ENCODE measurements around the gene FHOD1.

Gene FHOD1

GRCh38 chr16:67236563-67237395 is 10.5 kb downstream of the FHOD1 start:
- peak in 1 of 2 donors; percentile 27 for DNase-seq (ENCODE audit: low read depth in 2 of 2, low spot score in 1 of 2)

- DNase-seq (ENCODE audit: low read depth in 2 of 2, low spot score in 1 of 2), result no peak
Observed at GRCh38 chr16:67235816-67236562, 11.3 kb downstream of the FHOD1 start.

GRCh38 chr16:67234180-67234597 is 13.1 kb downstream of the FHOD1 start:
- no peak for DNase-seq (ENCODE audit: low read depth in 2 of 2, low spot score in 1 of 2)

- no peak for DNase-seq (ENCODE audit: low read depth in 2 of 2, low spot score in 1 of 2)
Observed at GRCh38 chr16:67233596-67233995, 13.7 kb downstream of the FHOD1 start.

GRCh38 chr16:67230809-67231660 is 16.2 kb downstream of the FHOD1 start:
- DNase-seq (ENCODE audit: low read depth in 2 of 2, low spot score in 1 of 2), result no peak

- no peak for DNase-seq (ENCODE audit: low read depth in 2 of 2, low spot score in 1 of 2)
Observed at GRCh38 chr16:67229906-67230808, 17.1 kb downstream of the FHOD1 start.

GRCh38 chr16:67228905-67229304 is 18.4 kb downstream of the FHOD1 start:
- DNase-seq (ENCODE audit: low read depth in 2 of 2, low spot score in 1 of 2), result no peak

GRCh38 chr16:67228034-67228785 is 19.1 kb downstream of the FHOD1 start:
- no peak for DNase-seq (ENCODE audit: low read depth in 2 of 2, low spot score in 1 of 2)

- no peak for DNase-seq (ENCODE audit: low read depth in 2 of 2, low spot score in 1 of 2)
Observed at GRCh38 chr16:67227567-67227921, 19.7 kb downstream of the FHOD1 start.

- DNase-seq (ENCODE audit: low read depth in 2 of 2, low spot score in 1 of 2), result peak; percentile 95 to 98
Observed at GRCh38 chr16:67226804-67227566, 20.3 kb downstream of the FHOD1 start, which contains the start of gene TMEM208. Gene TMEM208, plus strand, starts transcription at chr16:67227130. Its CDS starts 89 bp downstream, at chr16:67227219.

- no peak for DNase-seq (ENCODE audit: low read depth in 2 of 2, low spot score in 1 of 2)
Observed at GRCh38 chr16:67226295-67226803, 20.9 kb downstream of the FHOD1 start.

- DNase-seq (ENCODE audit: low read depth in 2 of 2, low spot score in 1 of 2), result no peak
Observed at GRCh38 chr16:67223992-67224391, 23.3 kb downstream of the FHOD1 start.

- no peak for DNase-seq (ENCODE audit: low read depth in 2 of 2, low spot score in 1 of 2)
Observed at GRCh38 chr16:67216612-67217490, 30.4 kb downstream of the FHOD1 start.

- no peak for DNase-seq (ENCODE audit: low read depth in 2 of 2, low spot score in 1 of 2)
Observed at GRCh38 chr16:67215706-67216105, 31.6 kb downstream of the FHOD1 start.

- DNase-seq (ENCODE audit: low read depth in 2 of 2, low spot score in 1 of 2), result no peak
Observed at GRCh38 chr16:67213197-67214019, 33.9 kb downstream of the FHOD1 start.

GRCh38 chr16:67212766-67213165 is 34.5 kb downstream of the FHOD1 start:
- DNase-seq (ENCODE audit: low read depth in 2 of 2, low spot score in 1 of 2), result no peak

- DNase-seq (ENCODE audit: low read depth in 2 of 2, low spot score in 1 of 2), result no peak
Observed at GRCh38 chr16:67211674-67212073, 35.6 kb downstream of the FHOD1 start.

Data from stimulated activated CD8-positive, alpha-beta memory T cell treated with anti-CD3 and anti-CD28 coated beads, Interleukin-4, amount 100 ng/mL, for 4 hours (primary cell).